HG02642 (cell line): Measurements from ENCODE around the gene ZMAT3.
"Not testable (repeated sequence)": the region's sequence is repeated elsewhere in the genome, so short reads cannot be mapped to it uniquely, and the experiment has no call there.

Experiments used
- ATAC-seq: cut with Tn5 transposase; IDR thresholded peaks from one replicate; pipeline ENCODE4 v1.9.1; 2021; ENCODE audit warnings: mild to moderate bottlenecking; ENCODE audit not compliant: unreplicated experiment, poor library complexity

ZMAT3 gene, protein sequence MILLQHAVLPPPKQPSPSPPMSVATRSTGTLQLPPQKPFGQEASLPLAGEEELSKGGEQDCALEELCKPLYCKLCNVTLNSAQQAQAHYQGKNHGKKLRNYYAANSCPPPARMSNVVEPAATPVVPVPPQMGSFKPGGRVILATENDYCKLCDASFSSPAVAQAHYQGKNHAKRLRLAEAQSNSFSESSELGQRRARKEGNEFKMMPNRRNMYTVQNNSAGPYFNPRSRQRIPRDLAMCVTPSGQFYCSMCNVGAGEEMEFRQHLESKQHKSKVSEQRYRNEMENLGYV

DNA sequence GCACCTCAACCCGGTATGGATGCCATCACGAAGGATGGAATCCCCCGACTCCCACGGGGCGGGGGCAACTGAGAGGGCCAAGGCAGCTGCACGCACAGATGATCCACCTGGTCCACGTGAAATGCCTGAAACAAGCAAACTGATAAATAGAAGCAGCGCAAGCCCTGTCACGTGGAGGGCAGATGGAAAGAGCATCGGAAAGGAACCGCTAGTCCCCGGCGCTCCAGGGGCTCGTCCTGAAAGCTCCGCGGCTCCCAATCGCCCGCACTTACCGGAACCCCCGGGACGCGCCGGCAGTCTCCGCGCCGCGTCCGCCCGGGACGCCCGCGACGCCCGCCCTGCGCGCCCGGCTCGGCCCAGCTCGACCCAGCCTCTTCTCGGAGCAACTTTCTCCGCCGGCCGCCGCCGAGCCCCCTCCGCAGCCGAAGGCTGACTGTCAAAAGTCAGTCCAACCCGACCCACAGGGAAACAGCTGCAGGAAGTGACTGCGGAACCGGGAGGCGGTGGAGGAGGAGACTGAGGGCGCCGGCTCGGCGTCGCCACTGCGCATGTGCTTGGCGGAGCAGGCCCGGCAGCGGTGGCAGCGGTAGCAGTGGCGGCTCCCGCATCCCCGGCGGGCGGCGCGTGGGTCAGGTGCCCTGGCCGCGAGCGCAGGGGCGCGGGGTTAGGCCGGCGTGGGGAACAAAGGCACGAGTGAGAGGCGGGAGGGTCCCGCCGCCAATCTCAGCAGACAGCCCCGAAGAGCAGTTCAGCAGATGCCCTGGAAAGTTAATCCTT lies at the start of gene ZMAT3:
ZMAT3 (minus strand) TSS at position 487 of the 777 bp plus-strand sequence. CDS start 4,057 bp downstream, outside the sequence.
- peak; percentile 77 for ATAC-seq

DNA sequence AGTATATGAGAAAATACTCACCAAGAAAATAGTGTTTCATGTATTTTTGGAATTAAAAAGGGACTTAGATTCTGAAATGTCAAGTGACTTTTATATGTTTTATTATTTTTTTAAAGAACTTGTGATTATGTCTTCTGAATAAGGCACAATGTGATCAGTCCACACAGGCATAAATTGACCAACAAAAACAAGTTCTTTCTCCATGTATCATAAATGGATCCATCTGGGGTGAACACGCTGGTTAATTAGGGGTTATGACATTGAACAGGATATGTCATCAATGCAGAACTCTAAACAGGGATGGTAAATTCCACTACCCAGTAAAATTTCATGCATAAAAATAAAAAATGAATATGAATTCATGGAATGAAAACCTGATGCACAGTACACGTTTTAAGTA lies 45.2 kb upstream of the ZMAT3 start:
- ATAC-seq, result no peak

DNA sequence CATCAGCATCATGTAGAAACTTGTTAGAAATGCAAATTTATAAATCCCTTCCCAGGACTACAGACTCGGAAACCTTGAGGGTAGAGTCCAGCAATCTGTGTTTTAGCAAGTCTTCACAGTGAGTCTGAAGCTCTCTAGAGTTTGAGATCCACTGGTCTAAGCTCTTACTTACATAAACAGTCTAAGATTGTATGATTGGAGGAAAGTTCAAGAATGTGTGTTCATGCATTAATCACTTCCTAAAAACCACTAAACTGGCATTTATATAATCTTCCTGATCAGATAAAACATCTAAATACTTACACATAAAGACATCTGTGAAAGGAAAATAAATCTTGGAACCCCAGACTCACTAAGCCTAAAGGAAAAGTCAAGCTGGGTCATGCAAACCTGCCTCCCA lies 43.8 kb upstream of the ZMAT3 start:
- not testable (repeated sequence) for ATAC-seq

DNA sequence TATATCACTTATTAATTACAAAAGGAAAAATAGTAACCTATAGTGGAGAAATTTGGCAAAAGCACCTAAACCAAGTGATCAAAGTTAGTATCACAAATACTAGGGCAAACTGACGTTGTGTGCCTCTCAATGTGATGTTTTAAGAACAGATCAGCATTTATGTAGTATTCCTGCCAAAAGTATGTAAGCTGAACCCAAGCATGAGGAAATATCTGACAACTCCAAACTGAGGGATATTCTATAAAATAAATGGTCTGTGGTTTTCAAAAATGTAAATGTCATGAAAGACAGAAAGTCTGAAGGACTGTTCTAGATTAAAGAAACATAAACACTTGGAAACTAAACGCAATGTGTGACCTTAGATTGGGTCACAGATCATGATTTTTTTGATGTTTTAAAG lies 42.3 kb upstream of the ZMAT3 start:
- no peak for ATAC-seq

DNA sequence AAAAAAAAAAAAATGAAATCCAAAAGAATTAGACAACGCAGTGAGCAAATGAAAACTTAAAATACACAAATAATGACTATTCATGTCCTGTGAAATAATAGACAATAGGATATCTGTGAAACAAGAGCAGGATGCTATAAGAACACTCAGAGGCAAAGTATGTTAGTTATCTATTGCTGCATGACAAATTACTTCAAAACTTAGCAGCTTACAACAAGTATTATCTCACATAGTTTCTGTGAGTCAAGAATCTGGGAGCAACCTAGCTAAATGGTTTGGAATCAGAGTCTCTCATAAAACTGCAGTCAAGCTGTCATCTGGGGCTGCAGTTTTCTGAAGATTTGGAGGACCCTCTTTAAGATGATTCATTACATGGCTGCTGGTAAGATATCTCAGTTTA lies 36.5 kb upstream of the ZMAT3 start:
- ATAC-seq, result no peak

DNA sequence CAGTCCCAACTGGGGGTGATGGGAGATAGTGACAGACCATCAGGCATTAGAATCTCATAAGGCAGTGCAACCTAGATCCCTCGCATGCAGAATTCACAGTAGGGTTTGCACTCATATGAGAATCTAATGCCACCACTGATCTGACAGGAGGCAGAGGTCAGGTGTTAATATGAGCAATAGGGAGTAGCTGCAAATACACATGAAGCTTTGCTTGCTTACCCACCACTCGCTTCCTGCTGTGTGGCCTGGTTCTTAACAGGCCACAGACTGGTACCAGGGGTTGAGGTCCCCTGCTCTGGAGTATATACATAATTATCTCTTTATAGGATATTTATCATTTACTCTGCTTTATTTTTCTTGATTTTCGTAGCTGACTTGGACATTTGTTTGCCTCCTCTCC lies 36.0 kb upstream of the ZMAT3 start:
- no peak for ATAC-seq

DNA sequence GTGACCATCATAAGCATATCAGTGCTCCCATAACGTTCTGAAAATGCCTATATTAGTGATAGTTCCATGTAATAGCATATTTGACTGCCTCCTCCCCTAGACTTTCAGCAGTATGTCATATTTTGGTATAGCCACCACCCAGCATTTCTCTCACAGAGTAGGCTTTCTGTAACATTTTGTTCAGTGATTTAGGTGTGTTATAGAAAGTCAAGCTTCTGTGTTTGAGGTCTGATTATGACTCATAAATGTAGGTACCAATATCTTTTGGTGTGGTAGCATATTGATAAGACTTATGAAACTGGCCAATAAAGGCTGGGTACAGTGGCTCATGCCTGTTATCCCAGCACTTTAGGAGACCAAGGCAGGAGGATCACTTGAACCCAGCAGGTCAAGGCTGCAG lies 34.3 kb upstream of the ZMAT3 start:
- no peak for ATAC-seq

DNA sequence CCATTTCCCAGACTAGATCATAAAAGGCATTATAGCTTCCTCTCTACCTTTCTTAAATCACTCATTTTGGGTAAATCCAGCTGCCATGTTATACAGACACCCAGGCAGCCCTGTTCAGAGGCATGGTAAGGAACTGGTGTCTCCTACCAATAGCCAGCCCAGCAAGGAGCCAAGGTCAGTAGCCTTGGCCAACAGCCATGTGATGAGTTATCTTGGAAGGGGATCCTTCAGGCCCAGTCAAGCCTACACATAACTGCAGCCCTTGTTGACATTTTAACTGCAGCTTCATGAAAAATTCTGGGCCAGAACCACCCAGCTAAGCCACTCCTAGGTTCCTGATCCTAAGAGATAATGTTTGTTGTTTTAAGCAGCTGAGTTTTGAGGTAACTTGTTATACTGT lies 29.0 kb upstream of the ZMAT3 start:
- no peak for ATAC-seq

DNA sequence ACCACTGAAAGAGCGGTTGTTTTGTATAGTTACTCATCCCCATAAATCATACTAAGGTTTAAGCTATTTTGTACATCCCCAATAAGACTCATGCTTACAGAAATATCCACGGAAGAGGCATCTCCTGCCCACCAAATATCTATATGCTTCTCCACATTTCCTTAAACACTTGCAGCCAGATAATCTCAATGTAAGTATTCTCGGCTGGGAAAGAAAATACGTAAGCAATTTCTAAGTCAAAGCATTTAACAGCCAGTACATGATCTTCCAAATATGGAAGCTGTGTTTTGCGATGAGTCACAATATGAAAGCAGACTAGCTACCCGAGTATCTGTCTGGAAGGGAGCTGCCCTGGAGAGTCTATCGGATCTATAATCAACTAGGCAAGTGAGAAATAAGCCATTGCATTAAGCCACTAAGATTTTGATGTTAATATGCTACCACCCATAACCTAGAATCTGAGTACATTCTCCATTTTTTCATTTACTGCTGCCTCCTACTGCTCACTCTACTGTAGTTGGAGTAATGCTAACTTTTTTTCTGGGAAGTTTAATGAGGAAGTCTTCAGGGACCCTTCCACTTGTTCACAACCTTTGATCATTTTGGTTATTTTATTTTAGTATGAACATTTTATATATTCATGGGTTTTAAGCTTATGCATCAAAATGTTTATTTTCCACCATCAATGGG lies 26.9 kb upstream of the ZMAT3 start:
- ATAC-seq, result no peak

DNA sequence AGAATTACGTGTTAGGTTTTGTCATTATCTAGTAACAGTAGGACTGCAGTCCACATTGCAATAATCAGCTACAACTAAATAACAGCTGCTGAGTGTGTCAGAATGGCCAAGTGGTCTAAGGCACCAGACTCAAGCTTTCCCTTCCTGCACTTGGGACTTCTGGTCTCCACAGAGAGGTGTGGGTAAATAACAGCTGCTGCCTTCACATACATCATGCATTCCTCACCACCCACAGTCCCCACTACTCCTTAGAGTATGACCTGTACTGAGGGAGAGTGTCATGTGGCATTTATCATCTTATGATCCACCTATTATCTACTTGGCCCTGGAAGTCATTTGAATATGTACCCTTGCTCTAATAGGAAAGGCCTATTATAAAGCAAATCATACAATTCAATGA lies 22.2 kb upstream of the ZMAT3 start:
- ATAC-seq, result no peak

DNA sequence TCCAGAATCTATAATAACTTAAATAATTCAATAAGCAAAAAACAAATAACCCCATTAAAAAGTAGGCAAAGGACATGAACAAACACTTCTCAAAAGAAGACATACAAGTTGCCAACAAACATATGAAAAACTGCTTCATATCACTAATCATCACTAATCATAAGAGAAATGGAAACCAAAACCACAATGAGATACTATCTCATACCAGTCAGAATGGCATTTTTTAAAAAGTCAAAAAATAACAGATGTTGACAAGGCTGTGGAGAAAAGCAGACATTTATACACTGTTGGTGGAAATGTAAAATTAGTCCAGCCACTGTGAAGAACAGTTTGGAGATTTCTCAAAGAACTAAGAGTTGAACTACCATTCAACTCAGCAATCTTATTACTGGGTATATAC lies 19.5 kb upstream of the ZMAT3 start:
- peak; percentile 65 for ATAC-seq

DNA sequence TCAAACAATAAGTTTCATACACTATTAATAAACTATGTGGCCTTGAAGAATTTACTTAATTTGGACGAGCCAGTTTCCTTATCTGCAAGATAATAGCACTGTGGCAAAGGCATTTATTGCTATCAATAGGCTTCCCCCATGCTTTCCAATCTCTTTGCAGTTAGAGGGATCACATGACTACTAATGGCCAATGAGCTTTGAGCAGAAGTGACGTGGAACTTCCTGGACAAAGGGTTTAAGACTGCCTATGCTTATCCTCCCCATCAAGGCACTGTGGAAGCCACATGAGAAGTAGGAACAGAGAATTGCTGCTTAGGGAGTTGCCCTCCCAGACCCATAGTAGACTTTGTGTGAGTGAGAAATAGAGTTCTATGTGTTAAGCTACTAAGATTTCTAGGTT lies 16.7 kb upstream of the ZMAT3 start:
- ATAC-seq, result no peak

DNA sequence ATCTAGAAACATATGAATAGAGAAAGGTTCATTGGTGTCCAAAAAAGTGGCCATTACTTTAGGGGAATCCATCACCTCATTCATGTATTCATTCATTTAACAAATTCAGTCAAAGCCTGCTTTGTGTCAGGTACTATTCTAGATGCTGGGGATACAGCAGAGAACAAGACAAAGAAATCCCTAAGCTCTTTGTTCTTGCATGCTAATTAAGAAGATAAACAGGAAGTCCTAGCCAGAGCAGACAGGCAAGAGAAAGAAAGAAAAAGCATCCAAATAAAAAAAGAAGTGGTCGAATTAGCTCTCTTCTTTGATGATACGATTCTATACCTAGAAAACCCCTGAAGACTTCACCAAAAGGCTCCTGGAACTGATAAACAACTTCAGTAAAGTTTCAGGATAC lies 12.4 kb upstream of the ZMAT3 start:
- peak; percentile 68 for ATAC-seq

DNA sequence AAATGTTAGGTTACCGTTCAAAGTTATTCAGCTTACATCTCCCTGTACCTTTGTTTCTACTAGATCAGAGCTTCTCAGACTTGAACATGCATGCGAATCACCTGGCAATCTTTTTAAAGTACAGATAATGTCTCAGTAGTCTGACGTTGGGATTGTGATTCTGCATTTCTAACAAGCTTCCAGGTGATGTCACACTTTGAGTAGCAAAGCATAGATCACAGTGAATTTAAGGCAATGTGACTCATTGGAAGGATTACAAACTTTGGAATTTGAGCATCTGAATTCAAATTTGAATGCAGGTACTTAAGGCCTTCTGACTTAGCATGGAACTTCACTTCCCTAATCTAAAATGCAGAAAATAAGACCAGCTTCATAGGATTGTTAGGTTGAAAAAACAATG lies 10.8 kb upstream of the ZMAT3 start:
- no peak for ATAC-seq

DNA sequence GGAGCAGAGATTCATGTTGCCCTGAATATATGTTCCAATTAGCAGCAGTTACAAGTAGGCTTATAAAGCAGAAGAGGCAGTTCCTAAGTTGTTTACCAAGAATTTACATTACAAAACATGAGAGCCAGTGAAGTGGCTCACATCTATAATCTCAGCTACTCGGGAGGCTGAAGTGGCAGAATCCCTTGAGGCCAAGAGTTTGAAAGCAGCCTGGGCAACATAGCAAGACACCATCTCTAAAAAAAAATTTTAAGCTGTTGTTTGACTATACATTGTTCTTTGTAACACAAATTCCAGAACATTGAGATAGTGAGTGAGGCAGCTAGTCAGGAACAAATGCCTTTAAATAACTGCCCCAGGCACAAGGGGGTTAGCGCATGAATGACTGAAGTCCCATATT lies 10.3 kb upstream of the ZMAT3 start:
- ATAC-seq, result no peak

DNA sequence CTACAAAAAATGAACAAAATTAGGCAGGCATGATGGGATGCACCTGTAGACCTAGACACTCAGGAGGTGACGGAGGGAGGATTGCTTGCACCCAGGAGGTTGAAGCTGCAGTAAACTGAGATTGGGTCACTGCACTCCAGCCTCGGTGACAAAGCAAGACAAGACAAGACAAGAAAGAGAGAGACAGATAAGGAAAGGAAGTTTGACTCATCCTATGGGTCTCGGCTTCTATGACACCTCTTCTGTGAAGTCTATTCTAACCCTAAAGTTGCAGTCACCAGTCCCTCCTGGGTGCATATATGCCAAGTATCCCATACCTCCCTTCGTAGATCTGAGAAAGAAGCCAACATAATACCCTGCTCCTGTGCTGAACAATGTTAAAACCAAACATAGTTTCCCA lies 7.9 kb upstream of the ZMAT3 start:
- no peak for ATAC-seq

DNA sequence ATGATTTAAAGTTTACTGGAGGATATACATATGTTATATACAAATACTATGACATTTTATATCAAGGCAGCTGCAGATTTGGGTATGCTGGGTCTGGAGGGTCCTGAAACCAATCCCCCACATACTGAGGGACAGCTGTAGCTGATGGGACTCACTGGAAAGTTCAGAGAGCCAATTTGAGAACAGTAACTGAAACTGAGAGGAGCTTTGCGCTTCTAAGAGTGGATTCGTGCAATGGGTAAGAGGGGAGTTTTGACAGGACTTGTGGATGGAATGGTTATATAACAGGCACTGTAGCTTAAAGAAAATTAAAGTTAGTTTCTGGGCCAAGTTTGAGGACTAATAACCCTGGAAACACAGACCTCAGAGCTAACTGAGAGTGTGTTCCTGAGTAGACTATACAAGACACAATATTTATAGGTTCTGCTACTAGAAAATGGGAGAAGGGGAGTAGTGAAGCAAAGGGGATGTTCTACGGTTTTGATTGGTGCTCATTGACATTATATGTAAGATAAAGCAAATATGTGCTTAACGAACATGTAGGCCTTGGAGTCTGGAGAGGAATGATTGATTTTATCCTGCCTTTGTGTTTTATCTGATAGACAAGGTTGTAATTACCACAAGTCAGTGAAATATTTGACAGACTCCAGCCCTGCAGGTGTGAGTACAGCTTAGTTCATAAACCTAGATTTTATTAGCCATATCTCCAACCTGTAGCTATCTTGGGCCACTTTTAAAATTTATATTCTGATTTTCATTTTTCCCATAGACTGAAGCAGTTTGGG lies 4.8 kb upstream of the ZMAT3 start:
- peak; percentile 41 for ATAC-seq

DNA sequence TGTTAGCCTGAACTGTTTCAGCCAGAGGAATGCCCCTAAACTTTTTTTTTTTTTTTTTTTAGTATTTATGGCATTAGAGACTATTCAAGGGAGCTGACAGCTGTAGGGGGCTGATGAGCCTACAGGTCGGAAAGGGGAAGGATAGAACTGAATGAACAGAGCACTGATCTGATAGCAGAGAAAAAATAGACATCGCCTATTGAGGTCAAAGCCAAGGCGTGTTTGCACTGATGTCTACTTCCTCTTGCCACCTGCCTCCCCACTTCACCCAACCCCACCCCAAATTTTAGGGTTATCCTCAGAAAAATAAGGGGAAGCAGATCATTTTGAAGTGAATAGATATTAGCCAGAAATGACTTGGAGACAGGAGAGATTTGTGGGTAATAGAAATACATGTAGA lies 3.0 kb upstream of the ZMAT3 start:
- peak; percentile 27 for ATAC-seq

DNA sequence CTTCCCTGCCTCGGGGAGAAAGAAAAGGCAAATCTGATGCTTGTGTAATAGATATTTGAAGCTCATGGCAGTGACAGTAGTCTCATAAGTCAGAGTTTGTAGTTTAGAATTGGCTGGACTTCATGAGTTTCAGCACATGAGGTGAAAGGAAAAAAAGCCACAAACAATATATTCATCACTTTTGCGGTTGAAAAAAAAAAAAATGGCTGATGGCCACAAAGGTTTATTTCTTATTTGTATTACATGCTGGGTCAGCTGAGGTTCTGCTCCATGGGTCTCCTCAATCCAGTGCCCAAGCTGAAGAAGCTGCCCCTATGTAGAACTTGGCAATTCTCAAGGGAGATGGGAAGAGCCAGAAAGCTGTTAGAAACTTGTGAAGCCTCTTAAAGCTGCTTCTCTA lies 2.2 kb upstream of the ZMAT3 start:
- ATAC-seq, result no peak

DNA sequence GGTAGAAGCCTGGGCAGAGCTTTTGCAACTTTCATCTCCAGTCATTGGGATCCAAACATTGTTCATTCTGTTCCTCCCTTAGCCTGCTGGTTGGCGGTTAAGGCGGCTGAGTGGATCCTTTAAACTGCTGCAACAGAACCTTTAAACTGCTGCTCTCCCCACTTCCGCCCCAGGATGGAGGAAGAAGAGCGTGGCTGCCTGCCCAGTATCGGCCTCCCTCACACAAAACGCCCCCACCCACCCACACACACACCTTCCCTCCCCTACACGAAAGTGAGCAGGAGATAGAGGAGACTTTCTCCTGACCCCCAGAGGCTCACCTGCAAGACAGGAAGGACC lies 460 bp upstream of the ZMAT3 start:
- ATAC-seq, result peak; percentile 25

DNA sequence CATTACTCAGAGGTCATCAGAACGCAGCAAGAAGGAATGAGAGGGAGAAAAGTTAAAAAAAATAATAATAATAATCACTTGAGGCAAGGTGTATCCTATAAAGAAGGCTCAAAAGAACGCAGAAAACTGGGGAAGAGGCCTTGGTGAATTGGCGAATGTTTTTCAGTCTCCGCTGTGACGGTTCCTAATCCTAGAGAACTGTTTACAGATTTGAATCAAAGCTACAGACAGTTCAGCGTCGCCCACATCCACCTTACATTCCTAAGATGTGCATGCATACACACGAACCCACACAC lies 634 bp downstream of the ZMAT3 start:
- ATAC-seq, result no peak
